ENCODE measurements around the gene CCDC78.

GRCh38 chr16:687499-687898, 38.7 kb downstream of the CCDC78 start:
- TF ChIP-seq POLR2A (IDR thresholded peaks at IDR 0.05) (no peak), CTCF (IDR thresholded peaks at IDR 0.05) (no peak), EP300 (IDR thresholded peaks at IDR 0.05) (no peak), POLR2AphosphoS5 (IDR thresholded peaks at IDR 0.05) (no peak)
